HepG2 (cell line): ENCODE data around the gene GNA12. TPM values are rescaled to one million over a fixed set of nuclear protein-coding genes. Genes with fewer than 3 reads are reported as not detected.

ENCODE experiments used
- CBX5 ChIP-seq: sonication (generic); formaldehyde crosslinking; IDR thresholded peaks from 2 replicates; pipeline ENCODE4 v1.4.0; 2020; ENCODE audit warnings: missing genetic modification reagents, borderline replicate concordance
- ETV5 ChIP-seq: IDR thresholded peaks from 2 replicates; pipeline ENCODE4 v1.6.1; 2018; ENCODE audit warnings: missing biosample characterization, missing genetic modification reagents, inconsistent platforms, borderline replicate concordance
- KDM2A ChIP-seq: sonication (generic); formaldehyde crosslinking; IDR thresholded peaks from 2 replicates; pipeline ENCODE4 v1.4.0; 2020; ENCODE audit warnings: low read depth, missing genetic modification reagents, borderline replicate concordance
- MED1 ChIP-seq: sonication (generic); formaldehyde crosslinking; IDR thresholded peaks from 2 replicates; pipeline ENCODE4 v1.4.0; 2020; ENCODE audit warnings: missing genetic modification reagents
- MZF1 ChIP-seq: sonication (generic); formaldehyde crosslinking; IDR thresholded peaks from 2 replicates; pipeline ENCODE4 v1.8.1; 2023; ENCODE audit warnings: mild to moderate bottlenecking, missing genetic modification reagents, borderline replicate concordance
- NFYB ChIP-seq: sonication (generic); formaldehyde crosslinking; IDR thresholded peaks from 2 replicates; pipeline ENCODE4 v1.4.0; 2020; ENCODE audit warnings: missing genetic modification reagents
- NR2F2 ChIP-seq: IDR thresholded peaks from 2 replicates; pipeline ENCODE4 v1.6.1; 2012; ENCODE audit warnings: low read depth, inconsistent platforms, borderline replicate concordance
- PHF20 ChIP-seq: sonication (generic); formaldehyde crosslinking; IDR thresholded peaks from 2 replicates; pipeline ENCODE4 v1.5.0; 2020; ENCODE audit warnings: mild to moderate bottlenecking, missing genetic modification reagents
- SNAI1 ChIP-seq: sonication (generic); formaldehyde crosslinking; IDR thresholded peaks from 2 replicates; pipeline ENCODE4 v1.5.0; 2020; ENCODE audit warnings: mild to moderate bottlenecking, missing genetic modification reagents, borderline replicate concordance
- SSRP1 ChIP-seq: IDR thresholded peaks from 2 replicates; pipeline ENCODE4 v1.6.1; 2016; ENCODE audit warnings: control low read depth
- WIZ ChIP-seq: sonication (generic); formaldehyde crosslinking; IDR thresholded peaks from 2 replicates; pipeline ENCODE4 v1.5.1; 2020; ENCODE audit warnings: mild to moderate bottlenecking, missing genetic modification reagents
- ZC3H13 ChIP-seq: sonication (generic); formaldehyde crosslinking; IDR thresholded peaks from 2 replicates; pipeline ENCODE4 v1.8.1; 2023; ENCODE audit warnings: mild to moderate bottlenecking, missing genetic modification reagents, moderate library complexity
- ZFX ChIP-seq: sonication (generic); formaldehyde crosslinking; IDR thresholded peaks from 2 replicates; pipeline ENCODE4 v1.4.0; 2020; ENCODE audit warnings: mild to moderate bottlenecking, low read depth, missing genetic modification reagents, moderate library complexity
- ZNF20 ChIP-seq: sonication (generic); formaldehyde crosslinking; IDR thresholded peaks from 2 replicates; pipeline ENCODE4 v1.4.0; 2020; ENCODE audit warnings: mild to moderate bottlenecking, moderate library complexity, missing genetic modification reagents
- ZNF234 ChIP-seq: sonication (generic); formaldehyde crosslinking; conservative IDR thresholded peaks from 2 replicates; pipeline ENCODE4 v1.5.1; 2020; ENCODE audit warnings: mild to moderate bottlenecking, missing genetic modification reagents
- ZNF235 ChIP-seq: sonication (generic); formaldehyde crosslinking; IDR thresholded peaks from 2 replicates; pipeline ENCODE4 v1.8.1; 2023; ENCODE audit warnings: mild to moderate bottlenecking, missing genetic modification reagents, borderline replicate concordance
- ZNF34 ChIP-seq: sonication (generic); formaldehyde crosslinking; IDR thresholded peaks from 2 replicates; pipeline ENCODE4 v1.4.0; 2020; ENCODE audit warnings: mild to moderate bottlenecking, missing genetic modification reagents, borderline replicate concordance
- ZNF354B ChIP-seq: sonication (generic); formaldehyde crosslinking; IDR thresholded peaks from 2 replicates; pipeline ENCODE4 v1.8.0; 2022; ENCODE audit warnings: mild to moderate bottlenecking, missing genetic modification reagents
- ZNF484 ChIP-seq: sonication (generic); formaldehyde crosslinking; IDR thresholded peaks from 2 replicates; pipeline ENCODE4 v1.5.1; 2020; ENCODE audit warnings: mild to moderate bottlenecking, low read depth, missing genetic modification reagents, borderline replicate concordance
- ZNF564 ChIP-seq: sonication (generic); formaldehyde crosslinking; IDR thresholded peaks from 2 replicates; pipeline ENCODE4 v1.8.1; 2023; ENCODE audit warnings: mild to moderate bottlenecking, missing genetic modification reagents
- polyA plus RNA-seq, 8 experiments: library from polyadenylated mRNA; depleted of rRNA in 3 of 8; stranded (reverse) in 7 of 8; unstranded in 1 of 8; fragments of >200 nt; fragmentation: Illumina TruSeq in 4 of 8; extraction: Trizol in 4 of 8; gene quantifications; 2 replicates each; pipeline versions ENCODE4 v1.2.1 to v1.2.3, GENCODE V29; 2011 to 2016; ENCODE audit warnings: low read depth in 4 of 8, missing spikeins in 1 of 8, mixed read lengths in 1 of 8; ENCODE audit not compliant: insufficient read depth in 1 of 8
- total RNA-seq, 5 experiments: library from RNA; depleted of rRNA; stranded (reverse); fragments of >200 nt; fragmentation: Illumina TruSeq; extraction: Trizol; gene quantifications; 2 replicates each; pipeline ENCODE4 v1.2.3, GENCODE V29; 2016; ENCODE audit warnings: low read depth in 1 of 5
- TF ChIP-seq, protein P1 (sequence below): sonication (generic); formaldehyde crosslinking; IDR thresholded peaks from 2 replicates; pipeline ENCODE4 v1.9.0; 2021; ENCODE audit warnings: missing genetic modification reagents, borderline replicate concordance
- TF ChIP-seq, protein P2 (sequence below): IDR thresholded peaks from 2 replicates; pipeline ENCODE4 v1.6.1; 2016; ENCODE audit warnings: missing compliant biosample characterization, missing genetic modification reagents, borderline replicate concordance
- TF ChIP-seq, protein P3 (sequence below): sonication (generic); formaldehyde crosslinking; IDR thresholded peaks from 2 replicates; pipeline ENCODE4 v1.4.0; 2020; ENCODE audit warnings: low read depth, missing genetic modification reagents

GNA12 gene
- total and polyA plus RNA-seq, 2 of the 13 experiments (the other 11 are each of a cell fraction or from before 2014, with no cell fraction given) = 16.2 to 50.9 TPM

DNA sequence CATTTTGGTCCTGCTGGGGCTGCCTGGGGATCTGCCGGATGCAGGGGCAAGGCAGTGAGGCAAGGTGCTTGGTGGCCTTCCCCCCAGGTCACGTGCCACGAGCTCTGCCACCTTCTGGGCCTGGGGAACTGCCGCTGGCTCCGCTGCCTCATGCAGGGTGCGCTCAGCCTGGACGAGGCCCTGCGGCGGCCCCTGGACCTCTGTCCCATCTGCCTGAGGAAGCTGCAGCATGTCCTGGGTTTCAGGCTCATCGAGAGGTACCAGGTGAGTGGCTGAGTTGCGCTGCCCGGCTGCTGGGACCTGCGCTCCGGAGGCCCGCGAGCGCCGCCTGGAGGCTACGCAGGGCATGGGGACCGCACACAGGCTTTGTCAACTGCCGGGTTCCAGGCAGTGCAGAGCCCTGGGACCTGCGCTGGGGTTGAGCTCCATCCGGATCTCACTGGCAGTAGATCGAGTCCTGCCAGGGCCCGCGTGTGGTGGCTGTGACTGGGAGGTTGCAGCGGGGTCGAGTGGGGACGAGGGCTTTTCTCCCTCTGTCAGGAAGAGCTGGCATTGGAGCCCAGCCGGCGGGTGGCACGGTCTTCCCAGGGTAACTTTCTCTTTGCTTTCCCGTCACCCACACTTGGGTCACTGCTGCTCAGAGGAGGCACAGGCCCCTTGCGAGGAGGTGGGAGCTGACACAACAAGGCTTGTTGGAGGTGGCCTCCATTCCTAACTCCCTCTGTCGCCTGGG is 134.4 kb downstream of the GNA12 start (continued):
- no peak for TF ChIP-seq NFYB (CRISPR knock-in tag)
- TF ChIP-seq, protein P1, sequence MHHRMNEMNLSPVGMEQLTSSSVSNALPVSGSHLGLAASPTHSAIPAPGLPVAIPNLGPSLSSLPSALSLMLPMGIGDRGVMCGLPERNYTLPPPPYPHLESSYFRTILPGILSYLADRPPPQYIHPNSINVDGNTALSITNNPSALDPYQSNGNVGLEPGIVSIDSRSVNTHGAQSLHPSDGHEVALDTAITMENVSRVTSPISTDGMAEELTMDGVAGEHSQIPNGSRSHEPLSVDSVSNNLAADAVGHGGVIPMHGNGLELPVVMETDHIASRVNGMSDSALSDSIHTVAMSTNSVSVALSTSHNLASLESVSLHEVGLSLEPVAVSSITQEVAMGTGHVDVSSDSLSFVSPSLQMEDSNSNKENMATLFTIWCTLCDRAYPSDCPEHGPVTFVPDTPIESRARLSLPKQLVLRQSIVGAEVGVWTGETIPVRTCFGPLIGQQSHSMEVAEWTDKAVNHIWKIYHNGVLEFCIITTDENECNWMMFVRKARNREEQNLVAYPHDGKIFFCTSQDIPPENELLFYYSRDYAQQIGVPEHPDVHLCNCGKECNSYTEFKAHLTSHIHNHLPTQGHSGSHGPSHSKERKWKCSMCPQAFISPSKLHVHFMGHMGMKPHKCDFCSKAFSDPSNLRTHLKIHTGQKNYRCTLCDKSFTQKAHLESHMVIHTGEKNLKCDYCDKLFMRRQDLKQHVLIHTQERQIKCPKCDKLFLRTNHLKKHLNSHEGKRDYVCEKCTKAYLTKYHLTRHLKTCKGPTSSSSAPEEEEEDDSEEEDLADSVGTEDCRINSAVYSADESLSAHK (CRISPR knock-in tag) = 0 out of 2 replicates have a peak, but pooled peaks have one; percentile 45
- TF ChIP-seq SSRP1 (CRISPR knock-in tag) = no peak
- TF ChIP-seq ZNF564 = no peak
- TF ChIP-seq, protein P2, sequence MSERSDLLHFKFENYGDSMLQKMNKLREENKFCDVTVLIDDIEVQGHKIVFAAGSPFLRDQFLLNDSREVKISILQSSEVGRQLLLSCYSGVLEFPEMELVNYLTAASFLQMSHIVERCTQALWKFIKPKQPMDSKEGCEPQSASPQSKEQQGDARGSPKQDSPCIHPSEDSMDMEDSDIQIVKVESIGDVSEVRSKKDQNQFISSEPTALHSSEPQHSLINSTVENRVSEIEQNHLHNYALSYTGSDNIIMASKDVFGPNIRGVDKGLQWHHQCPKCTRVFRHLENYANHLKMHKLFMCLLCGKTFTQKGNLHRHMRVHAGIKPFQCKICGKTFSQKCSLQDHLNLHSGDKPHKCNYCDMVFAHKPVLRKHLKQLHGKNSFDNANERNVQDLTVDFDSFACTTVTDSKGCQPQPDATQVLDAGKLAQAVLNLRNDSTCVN (CRISPR knock-in tag) = 0 out of 2 replicates have a peak, but pooled peaks have one; percentile 63
- TF ChIP-seq ETV5 (CRISPR knock-in tag) = 0 out of 2 replicates have a peak, but pooled peaks have one; percentile 4
- TF ChIP-seq ZNF20 = no peak
- no peak for TF ChIP-seq NR2F2
- no peak for TF ChIP-seq WIZ (CRISPR knock-in tag)
- 0 out of 2 replicates have a peak, but pooled peaks have one; percentile 60 for TF ChIP-seq ZNF34 (CRISPR knock-in tag)
- TF ChIP-seq ZNF484 (CRISPR knock-in tag) = no peak
- no peak for TF ChIP-seq ZNF234 (CRISPR knock-in tag)
- TF ChIP-seq ZNF354B = no peak
- no peak for TF ChIP-seq MED1 (CRISPR knock-in tag)
- TF ChIP-seq CBX5 (CRISPR knock-in tag) = peak; percentile 82; the same call in 1 of the 2 replicates
- TF ChIP-seq ZFX (CRISPR knock-in tag) = peak; percentile 54; the same call in 1 of the 2 replicates
- TF ChIP-seq, protein P3, sequence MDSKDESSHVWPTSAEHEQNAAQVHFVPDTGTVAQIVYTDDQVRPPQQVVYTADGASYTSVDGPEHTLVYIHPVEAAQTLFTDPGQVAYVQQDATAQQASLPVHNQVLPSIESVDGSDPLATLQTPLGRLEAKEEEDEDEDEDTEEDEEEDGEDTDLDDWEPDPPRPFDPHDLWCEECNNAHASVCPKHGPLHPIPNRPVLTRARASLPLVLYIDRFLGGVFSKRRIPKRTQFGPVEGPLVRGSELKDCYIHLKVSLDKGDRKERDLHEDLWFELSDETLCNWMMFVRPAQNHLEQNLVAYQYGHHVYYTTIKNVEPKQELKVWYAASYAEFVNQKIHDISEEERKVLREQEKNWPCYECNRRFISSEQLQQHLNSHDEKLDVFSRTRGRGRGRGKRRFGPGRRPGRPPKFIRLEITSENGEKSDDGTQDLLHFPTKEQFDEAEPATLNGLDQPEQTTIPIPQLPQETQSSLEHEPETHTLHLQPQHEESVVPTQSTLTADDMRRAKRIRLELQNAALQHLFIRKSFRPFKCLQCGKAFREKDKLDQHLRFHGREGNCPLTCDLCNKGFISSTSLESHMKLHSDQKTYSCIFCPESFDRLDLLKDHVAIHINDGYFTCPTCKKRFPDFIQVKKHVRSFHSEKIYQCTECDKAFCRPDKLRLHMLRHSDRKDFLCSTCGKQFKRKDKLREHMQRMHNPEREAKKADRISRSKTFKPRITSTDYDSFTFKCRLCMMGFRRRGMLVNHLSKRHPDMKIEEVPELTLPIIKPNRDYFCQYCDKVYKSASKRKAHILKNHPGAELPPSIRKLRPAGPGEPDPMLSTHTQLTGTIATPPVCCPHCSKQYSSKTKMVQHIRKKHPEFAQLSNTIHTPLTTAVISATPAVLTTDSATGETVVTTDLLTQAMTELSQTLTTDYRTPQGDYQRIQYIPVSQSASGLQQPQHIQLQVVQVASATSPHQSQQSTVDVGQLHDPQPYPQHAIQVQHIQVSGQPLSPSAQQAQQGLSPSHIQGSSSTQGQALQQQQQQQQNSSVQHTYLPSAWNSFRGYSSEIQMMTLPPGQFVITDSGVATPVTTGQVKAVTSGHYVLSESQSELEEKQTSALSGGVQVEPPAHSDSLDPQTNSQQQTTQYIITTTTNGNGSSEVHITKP (CRISPR knock-in tag) = peak; percentile 44; the same call in 1 of the 2 replicates
- TF ChIP-seq ZNF235 (CRISPR knock-in tag) = no peak
- 0 out of 2 replicates have a peak, but pooled peaks have one; percentile 15 for TF ChIP-seq SNAI1
- 0 out of 2 replicates have a peak, but pooled peaks have one; percentile 28 for TF ChIP-seq PHF20 (CRISPR knock-in tag)
- TF ChIP-seq MZF1 (CRISPR knock-in tag) = no peak
- peak; percentile 69; the same call in 1 of the 2 replicates for TF ChIP-seq ZC3H13 (CRISPR knock-in tag)
- peak; percentile 95 for TF ChIP-seq KDM2A (CRISPR knock-in tag)
